GM12875 (cell line): Measurements from ENCODE around the gene KANK3.
"Not testable (repeated sequence)": the region's sequence is repeated elsewhere in the genome, so short reads cannot be mapped to it uniquely, and the experiment has no call there.

Source experiments
- H3K4me3 ChIP-seq: one replicate; pipeline ENCODE4 v1.5.1; 2011; ENCODE audit warnings: low read depth, low read length, control low read depth
- TF ChIP-seq, protein P1 (sequence below): IDR thresholded peaks from 2 replicates; pipeline ENCODE4 v1.5.1; 2011; ENCODE audit warnings: low read depth, mild to moderate bottlenecking, control low read depth, inconsistent platforms, low read length, moderate library complexity, borderline replicate concordance; ENCODE audit not compliant: insufficient read depth

Gene KANK3

DNA sequence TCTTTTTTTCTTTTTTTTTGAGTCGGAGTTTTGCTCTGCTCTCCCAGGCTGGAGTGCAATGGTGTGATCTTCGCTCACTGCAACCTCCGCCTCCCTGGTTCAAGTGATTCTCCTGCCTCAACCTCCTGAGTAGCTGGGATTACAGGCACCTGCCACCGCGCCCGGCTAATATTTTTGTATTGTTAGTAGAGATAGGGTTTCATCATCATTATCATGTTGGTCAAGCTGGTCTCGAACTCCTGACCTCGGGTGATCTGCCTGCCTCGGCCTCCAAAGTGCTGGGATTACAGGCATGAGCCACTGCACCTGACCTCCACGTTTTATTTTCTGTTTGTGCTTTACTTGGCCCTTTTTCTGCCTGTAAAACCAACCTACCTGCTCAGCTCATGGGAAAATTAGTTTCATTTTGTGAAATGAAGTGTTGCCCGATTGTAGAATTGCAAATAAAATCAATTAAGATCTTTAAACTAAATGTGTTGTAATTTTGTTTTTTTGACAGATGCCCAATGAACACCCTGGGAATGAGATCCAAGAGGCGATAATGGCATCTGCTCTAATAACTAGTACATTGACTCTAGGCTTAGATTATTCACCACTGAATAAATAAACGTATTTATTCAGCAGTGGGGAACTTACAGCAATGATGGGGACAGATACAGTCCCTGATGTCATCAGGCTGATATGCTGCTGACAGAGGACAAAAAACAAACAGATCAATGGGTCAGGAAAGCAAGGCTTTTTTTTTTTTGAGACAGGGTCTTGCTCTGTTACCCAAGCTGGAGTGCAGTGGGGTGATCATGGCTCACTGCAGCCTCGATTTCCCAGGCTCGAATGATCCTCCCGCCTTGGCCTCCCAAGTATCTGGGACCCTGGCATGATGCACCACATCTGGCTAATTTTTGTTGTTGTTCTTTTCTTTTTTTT is 44.9 kb upstream of the KANK3 start:
- no peak overlapping the region for H3K4me3 ChIP-seq
- TF ChIP-seq, protein P1, sequence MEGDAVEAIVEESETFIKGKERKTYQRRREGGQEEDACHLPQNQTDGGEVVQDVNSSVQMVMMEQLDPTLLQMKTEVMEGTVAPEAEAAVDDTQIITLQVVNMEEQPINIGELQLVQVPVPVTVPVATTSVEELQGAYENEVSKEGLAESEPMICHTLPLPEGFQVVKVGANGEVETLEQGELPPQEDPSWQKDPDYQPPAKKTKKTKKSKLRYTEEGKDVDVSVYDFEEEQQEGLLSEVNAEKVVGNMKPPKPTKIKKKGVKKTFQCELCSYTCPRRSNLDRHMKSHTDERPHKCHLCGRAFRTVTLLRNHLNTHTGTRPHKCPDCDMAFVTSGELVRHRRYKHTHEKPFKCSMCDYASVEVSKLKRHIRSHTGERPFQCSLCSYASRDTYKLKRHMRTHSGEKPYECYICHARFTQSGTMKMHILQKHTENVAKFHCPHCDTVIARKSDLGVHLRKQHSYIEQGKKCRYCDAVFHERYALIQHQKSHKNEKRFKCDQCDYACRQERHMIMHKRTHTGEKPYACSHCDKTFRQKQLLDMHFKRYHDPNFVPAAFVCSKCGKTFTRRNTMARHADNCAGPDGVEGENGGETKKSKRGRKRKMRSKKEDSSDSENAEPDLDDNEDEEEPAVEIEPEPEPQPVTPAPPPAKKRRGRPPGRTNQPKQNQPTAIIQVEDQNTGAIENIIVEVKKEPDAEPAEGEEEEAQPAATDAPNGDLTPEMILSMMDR, result no peak

DNA sequence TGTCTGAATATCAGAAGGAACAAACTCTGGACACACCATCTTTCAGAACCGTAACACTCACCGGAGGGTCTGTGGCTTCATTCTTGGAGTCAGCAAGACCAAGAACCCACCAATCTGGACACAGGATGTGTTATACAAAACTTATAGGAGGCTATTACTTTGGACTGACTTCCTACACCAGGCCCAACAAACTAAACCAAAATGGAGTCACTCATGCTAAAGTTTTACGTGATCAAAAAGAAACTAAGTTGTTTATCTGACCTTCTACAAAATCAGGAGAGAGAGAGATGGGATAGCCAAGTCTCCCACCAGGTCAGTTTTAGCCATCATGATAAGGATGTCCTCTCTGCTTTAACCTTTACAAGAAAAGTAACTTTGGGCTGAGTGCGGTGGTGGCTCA is 43.9 kb upstream of the KANK3 start:
- TF ChIP-seq, protein P1, result no peak
- H3K4me3 ChIP-seq, result no peak overlapping the region

DNA sequence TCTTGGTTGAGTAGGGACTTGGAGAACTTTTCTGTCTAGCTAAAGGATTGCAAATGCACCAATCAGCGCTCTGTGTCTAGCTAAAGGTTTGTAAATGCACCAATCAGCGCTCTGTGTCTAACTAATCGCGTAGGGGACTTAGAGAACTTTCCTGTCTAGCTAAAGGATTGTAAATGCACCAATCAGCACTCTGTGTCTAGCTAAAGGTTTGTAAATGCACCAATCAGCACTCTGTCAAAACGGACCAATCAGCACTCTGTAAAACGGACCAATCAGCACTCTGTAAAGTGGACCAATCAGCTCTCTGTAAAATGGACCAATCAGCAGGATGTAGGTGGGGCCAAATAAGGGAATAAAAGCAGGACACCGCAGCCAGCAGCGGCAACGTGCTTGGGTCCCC is 43.4 kb upstream of the KANK3 start:
- H3K4me3 ChIP-seq, result not testable (repeated sequence)

DNA sequence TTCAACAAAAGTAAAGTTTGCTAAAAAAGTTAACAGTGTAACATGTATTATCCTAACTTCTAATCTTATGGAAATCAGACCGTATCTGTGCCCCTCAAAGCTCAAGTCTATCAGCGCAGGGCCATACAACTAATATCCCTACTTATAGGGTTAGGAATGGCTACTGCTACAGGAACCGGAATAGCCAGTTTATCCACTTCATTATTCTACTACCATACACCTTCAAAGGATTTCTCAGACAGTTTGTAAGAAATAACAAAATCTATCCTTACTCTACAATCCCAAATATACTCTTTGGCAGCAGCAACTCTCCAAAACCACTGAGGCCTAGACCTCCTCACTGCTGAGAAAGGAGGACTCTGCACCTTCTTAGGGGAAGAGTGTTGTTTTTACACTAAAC is 42.5 kb upstream of the KANK3 start:
- not testable (repeated sequence) for H3K4me3 ChIP-seq

DNA sequence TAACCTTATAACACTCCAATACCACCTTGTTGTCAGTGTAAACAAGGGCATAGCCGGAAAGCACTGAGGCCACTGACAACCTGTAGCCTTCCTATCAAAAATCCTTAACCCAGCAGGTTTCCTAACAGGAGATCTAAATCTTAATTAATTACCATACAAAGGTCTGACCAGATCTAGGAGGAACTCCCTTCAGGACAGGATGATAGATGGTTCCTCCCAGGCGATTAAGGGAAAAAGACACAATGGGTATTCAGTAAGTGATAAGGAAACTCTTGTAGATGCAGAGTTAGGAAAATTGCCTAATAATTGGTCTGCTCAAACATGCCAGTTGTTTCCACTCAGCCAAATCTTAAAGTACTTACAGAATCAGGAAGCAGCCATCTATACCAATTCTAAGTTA is 42.0 kb upstream of the KANK3 start:
- H3K4me3 ChIP-seq, result not testable (repeated sequence)

DNA sequence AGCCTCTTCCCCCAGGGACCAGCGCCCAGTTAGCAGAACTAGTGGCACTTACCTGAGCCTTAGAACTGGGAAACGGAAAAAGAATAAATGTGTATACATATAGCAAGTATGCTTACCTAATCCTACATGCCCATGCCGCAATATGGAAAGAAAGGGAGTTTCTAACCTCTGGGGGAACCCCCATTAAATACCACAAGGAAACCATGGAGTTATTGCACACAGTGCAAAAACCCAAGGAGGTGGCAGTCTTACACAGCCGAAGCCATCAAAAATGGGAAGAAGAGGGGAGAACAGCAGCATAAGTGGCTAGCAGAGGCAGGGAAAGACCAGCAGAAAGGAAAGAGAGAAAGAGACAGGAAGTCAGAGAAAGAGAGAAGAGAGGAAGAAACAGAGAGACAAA is 41.5 kb upstream of the KANK3 start:
- not testable (repeated sequence) for H3K4me3 ChIP-seq

DNA sequence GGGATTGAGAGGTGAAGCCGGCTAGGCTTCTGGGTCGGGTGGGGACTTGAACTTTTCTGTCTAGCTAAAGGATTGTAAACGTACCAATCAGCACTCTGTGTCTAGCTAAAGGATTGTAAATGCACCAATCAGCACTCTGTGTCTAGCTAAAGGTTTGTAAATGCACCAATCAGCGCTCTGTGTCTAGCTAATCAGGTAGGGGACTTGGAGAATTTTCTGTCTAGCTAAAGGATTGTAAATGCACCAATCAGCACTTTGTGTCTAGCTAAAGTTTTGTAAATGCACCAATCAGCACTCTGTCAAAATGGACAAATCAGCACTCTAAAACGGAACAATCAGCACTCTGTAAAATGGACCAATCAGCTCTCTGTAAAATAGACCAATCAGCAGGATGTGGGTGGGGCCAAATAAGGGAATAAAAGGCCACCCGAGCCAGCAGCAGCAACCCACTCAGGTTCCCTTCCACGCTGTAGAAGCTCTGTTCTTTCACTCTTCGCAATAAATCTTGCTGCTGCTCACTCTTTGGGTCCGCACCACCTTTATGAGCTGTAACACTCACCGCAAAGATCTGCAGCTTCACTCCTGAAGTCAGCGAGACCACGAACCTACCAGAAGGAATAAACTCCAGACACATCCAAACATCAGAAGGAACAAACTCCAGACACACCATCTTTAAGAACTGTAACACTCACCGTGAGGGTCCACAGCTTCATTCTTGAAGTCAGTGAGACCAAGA is 36.3 kb upstream of the KANK3 start:
- not testable (repeated sequence) for H3K4me3 ChIP-seq

DNA sequence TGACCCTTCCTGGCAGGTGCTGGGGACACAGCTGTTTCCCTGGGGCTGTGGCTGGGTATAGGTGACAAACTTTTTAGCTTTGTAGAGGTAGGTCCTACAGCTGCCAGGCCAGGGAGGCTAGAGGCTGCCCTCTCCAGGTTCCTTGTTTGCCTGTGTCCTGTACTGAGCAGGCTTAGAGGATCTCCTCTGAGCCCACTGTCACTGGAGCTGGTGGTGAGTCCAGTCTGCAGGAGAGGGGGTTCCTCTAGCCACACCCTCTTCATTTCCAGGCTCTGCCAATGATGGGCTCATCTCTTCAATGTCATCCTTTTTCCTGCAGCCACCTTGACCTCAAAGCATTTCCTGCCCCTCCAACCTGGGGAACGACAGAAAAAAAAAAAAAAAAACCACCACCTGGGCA is 34.5 kb upstream of the KANK3 start:
- TF ChIP-seq, protein P1, result no peak
- H3K4me3 ChIP-seq, result no peak overlapping the region

DNA sequence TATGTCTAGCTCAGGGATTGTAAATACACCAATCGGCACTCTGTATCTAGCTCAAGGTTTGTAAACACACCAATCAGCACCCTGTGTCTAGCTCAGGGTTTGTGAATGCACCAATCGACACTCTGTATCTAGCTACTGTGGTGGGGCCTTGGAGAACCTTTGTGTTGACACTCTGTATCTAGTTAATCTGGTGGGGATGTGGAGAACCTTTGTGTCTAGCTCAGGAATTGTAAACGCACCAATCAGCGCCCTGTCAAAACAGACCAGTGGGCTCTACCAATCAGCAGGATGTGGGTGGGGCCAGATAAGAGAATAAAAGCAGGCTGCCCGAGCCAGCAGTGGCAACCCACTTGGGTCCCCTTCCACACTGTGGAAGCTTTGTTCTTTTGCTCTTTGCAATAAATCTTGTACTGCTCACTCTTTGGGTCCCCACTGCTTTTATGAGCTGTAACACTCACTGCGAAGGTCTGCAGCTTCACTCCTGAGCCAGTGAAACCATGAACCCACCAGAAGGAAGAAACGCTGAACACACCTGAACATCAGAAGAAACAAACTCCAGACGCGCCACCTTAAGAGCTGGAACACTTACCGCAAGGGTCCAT is 33.4 kb upstream of the KANK3 start:
- H3K4me3 ChIP-seq, result not testable (repeated sequence)

DNA sequence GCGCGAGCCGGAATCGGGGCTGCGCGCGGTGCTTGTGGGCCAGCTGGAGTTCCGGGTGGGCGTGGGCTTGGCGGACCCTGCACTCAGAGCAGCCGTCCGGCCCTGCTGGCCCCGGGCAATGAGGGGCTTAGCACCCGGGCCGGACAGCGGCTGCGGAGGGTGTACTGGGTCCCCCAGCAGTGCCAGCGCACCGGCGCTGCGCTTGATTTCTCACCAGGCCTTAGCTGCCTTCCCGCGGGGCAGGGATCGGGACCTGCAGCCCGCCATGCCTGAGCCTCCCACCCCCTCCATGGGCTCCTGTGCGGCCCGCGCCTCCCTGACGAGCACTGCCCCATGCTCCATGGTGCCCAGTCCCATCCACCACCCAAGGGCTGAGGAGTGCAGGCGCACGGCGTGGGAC is 32.7 kb upstream of the KANK3 start:
- not testable (repeated sequence) for H3K4me3 ChIP-seq
